RPMI7951 (cell line): Measurements from ENCODE around the gene POLD4. TPM values are rescaled to one million over a fixed set of nuclear protein-coding genes. Genes with fewer than 3 reads are reported as not detected.
"Not testable (repeated sequence)": the region's sequence is repeated elsewhere in the genome, so short reads cannot be mapped to it uniquely, and the experiment has no call there.

Source experiments
- DNase-seq: peaks from one replicate; pipeline ENCODE4 v3.0.0-alpha.2; 2012; ENCODE audit warnings: low read depth
- total RNA-seq: library from RNA; depleted of rRNA; stranded (reverse); fragments of >200 nt; shearing (Covaris generic); gene quantifications from 2 replicates; pipeline ENCODE4 v1.2.3, GENCODE V29; 2014

POLD4 gene
- total RNA-seq, 1 experiment from 2014 or later = 68.0 TPM

- peak; percentile 96 for DNase-seq
Measured at GRCh38 chr11:67354075-67355022, 1.0 kb upstream of the POLD4 start.

GRCh38 chr11:67352546-67353316 lies 615 bp downstream of the POLD4 start:
- DNase-seq = peak; percentile 54

- DNase-seq = peak; percentile 69
Measured at GRCh38 chr11:67351275-67352005, 1.9 kb downstream of the POLD4 start.

GRCh38 chr11:67349928-67350465 lies 3.3 kb downstream of the POLD4 start:
- DNase-seq = no peak

GRCh38 chr11:67349457-67349856 lies 3.9 kb downstream of the POLD4 start:
- no peak for DNase-seq

GRCh38 chr11:67349036-67349435 lies 4.3 kb downstream of the POLD4 start:
- no peak for DNase-seq

GRCh38 chr11:67347964-67348749 lies 5.2 kb downstream of the POLD4 start:
- peak; percentile 74 for DNase-seq

- peak; percentile 57 for DNase-seq
Measured at GRCh38 chr11:67345920-67346819, 7.2 kb downstream of the POLD4 start.

GRCh38 chr11:67345247-67345919 lies 8.0 kb downstream of the POLD4 start:
- no peak for DNase-seq

GRCh38 chr11:67344264-67344663 lies 9.1 kb downstream of the POLD4 start:
- no peak for DNase-seq

GRCh38 chr11:67337257-67337656 lies 16.1 kb downstream of the POLD4 start:
- DNase-seq = no peak

GRCh38 chr11:67332081-67332691 lies 21.2 kb downstream of the POLD4 start:
- no peak for DNase-seq

GRCh38 chr11:67323526-67323925 lies 29.8 kb downstream of the POLD4 start:
- no peak for DNase-seq

- DNase-seq = no peak
Measured at GRCh38 chr11:67322049-67322448, 31.3 kb downstream of the POLD4 start.

- no peak for DNase-seq
Measured at GRCh38 chr11:67321313-67321871, 32.0 kb downstream of the POLD4 start.

- no peak for DNase-seq
Measured at GRCh38 chr11:67320691-67321090, 32.7 kb downstream of the POLD4 start.

GRCh38 chr11:67320011-67320410 lies 33.3 kb downstream of the POLD4 start:
- DNase-seq = no peak

- DNase-seq = not testable (repeated sequence)
Measured at GRCh38 chr11:67318876-67319275, 34.5 kb downstream of the POLD4 start.
